ENCODE measurements around the gene GASK1A.

The GASK1A gene

DNA sequence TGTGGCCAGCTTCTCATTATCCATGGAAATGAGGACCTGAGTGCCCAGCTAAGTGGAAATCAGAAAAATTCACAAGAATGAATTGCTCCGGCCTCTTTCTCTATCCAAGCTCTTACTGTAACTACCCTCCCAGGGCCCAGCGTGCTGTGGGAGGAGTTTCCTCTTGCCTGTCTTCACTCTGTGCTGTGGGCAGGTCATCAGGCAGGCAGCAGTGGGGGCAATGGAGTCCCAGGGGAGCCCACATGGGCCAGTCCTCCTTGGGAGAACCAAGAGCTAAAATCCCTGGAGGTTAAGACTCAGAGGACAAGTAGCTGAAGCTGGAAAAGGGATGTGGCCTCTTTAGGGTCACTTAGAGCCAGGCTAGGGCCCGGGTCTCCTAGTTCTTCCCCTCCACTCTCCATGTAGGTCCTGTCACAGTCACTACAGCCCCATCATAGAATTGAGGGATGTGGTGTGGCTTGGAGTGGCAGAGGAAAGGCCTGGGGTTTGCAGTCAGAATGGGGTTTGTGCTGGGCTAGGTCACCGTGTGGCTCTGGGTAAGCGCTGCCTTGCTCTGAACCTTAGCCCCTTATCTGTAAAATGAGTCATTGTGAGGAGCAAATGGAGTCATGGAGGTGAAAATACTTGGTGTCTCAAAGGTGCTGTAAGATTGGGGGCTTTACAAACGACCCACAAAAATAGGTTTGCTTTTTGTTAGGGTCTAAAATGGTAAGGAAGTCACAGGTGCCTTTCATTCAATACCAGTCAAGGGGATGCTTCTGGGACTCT is 3.7 kb downstream of the GASK1A start:
- no peak for DNase-seq (ENCODE audit: low read depth, low spot score)

DNA sequence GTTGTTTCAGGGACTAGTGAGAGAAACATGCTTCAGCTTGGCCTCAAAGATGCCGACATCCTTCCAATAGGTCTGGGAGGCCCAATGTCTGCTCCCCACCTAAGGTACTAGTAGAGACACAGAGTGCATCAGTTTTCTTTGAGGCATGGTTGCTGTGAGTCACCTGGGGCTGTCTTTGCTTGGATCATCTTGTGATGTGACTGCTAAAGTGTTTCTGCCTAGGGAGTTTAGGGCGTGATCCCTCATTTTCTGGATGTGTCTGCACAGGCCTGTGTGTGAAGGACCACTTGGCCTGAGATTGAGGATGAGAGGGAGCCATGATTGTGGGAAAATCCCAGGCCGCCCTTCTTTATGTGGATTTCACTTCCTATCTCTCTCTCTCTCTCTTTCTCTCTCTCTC is 4.8 kb downstream of the GASK1A start:
- DNase-seq (ENCODE audit: low read depth, low spot score) = no peak

DNA sequence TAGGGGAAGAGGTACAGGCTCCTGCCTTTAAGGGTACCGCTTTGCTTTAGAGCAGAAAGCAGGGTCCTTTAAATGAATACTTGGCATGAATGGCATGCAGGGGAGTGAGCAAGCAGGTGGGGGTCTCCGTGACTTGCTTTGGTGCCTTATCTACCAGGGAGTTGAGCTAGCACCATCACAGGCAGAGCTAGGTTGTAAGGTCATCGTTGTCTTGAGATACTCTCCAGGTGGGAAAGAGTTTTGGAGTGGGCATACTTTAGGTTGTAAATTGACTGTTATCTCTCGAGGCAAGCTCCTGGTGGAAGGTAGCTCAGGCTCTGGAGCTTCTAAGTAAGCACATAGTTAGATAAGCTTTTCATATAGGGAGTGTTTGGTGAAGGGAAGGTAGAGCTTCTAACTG is 5.6 kb downstream of the GASK1A start:
- no peak for DNase-seq (ENCODE audit: low read depth, low spot score)

DNA sequence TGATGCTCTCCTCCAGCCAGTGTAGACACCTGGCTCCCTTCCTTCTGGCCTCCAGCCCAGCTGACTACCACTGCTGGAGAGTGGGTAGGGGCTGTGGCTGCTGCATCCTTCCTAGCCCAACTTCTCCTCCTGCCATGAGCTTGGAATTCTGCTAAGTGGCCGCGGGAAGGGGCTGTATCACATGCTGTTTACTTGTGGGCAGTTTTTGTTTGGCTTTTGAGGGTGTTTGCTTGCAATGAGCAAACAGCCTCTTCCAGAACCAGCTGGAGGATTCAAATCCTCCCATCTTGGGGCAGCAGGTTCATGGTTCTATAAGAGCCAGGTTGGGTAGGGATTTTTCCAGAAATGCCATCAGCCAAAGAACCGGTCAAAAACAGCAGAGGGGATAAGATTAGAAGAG is 9.0 kb downstream of the GASK1A start:
- no peak for DNase-seq (ENCODE audit: low read depth, low spot score)

DNA sequence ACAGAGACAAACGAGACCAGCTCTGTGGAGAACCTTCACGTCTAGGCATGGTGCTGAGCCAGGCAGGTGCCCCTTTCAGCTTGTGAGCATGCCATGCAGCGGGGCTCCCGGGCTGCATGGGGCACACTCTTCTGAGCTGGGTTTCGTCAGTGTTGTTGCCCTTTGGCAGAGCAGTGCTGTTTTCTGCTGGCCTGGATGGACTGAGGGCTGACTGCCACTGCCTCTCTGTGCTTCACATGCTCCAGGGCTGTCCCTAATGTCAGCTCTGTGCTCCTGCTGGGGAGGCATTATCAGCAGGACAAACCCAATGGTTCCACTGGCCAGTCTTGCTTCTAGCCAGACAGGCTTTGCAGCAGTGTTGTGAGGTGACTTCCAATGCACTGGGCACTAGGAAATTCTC is 9.5 kb downstream of the GASK1A start:
- DNase-seq (ENCODE audit: low read depth, low spot score) = no peak

DNA sequence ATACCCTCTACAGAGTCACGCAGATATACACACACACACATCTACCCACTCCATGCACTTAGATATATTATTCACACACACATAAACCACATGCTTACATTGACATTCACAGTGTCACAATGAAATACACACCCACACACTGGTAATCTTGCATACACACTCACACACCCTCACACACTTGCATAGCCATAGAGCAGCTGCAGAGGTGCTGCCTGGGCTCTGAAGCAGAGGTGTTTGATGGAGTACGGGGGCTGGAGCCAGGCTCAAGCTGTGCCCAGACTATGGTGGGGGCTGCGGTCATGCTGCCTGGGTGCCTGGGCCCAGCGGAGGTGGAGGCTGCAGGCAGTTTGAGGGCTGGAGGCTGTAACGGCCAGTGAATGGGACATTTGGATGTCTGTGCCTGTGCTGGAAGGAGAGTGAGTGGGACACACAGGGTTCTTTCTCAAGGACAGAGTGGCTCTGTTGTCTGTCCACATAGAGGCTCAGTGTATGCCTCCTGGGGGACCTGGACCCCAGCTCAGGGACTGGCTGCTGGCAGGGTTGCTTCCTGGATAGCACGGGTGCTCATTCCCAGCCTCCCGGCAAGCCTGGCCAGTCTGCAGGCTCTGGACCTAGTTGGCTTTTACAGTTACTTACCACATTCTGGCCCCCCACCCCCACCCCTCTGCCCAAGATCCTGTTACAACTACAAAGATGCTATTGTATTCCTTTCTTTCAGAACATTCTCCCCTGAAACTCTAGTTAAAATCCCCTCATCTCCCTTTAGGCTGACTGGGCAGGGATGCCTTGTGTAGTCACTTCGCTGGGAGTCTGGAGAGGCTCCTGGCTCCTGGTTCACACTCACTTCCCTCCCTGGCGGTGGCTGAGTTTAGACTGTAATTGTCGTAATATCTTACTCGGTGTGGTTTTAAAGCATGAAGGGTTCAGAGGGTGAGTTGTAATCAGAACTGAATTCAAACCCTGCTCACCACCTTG is 12.5 kb downstream of the GASK1A start:
- DNase-seq (ENCODE audit: low read depth, low spot score) = no peak

DNA sequence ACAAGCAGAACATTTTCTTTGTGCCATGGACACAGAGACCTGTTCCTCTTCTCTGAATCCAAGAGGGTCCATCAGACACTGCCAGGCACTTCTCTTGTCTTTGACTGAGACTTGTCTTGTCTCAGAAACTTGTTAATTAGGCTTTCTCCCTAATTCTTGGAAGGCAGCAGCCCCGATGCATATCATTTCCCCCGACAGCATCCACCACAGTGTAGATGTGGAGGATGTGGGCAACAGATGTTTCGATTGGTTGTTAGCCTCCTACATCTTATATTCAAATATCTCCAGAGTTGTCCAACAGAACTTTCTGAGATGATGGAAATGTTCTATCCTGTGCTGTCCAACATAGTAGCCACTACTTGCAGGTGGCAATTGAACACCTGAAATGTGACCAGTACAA is 15.5 kb downstream of the GASK1A start:
- no peak for DNase-seq (ENCODE audit: low read depth, low spot score)

DNA sequence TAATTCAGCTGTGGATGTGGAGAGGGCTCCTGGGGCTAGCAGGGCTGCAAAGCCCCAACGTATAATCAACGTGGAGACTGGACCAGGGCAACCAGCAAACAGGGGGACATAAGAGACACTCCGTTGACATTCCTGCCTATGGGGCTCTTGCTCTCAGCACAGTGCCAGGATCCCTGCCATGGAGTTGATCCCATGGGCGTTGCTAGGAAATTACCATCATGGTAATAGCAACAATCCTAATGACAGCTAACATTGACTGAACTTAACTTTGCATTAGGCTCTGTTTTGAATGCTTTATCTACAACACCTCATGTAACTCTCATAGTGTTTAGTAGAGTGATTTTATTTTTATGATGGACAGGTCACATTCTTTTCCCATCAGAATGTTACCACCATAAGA is 16.9 kb downstream of the GASK1A start:
- DNase-seq (ENCODE audit: low read depth, low spot score) = no peak

DNA sequence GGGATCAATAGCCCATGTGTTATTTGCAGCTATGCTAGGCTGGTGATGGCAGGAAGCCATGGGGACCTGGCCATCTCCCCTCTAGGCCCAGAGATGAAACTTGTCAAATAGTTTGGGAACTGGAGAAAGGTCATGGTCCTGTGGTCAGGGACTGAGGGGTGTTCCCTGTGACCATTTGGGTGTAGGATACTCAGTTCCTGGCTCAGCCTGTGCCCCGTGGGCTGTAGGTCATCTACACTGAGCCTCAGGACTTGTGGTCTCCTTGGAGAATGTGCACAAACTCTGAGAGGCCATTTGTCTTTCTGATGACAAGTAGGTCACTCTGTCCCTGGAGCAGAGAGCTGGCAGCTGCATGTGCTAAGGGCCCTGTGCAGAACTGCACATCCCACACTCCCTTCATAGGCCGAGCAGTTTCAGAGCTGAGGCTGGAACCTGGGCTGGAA is 17.5 kb downstream of the GASK1A start:
- no peak for DNase-seq (ENCODE audit: low read depth, low spot score)

DNA sequence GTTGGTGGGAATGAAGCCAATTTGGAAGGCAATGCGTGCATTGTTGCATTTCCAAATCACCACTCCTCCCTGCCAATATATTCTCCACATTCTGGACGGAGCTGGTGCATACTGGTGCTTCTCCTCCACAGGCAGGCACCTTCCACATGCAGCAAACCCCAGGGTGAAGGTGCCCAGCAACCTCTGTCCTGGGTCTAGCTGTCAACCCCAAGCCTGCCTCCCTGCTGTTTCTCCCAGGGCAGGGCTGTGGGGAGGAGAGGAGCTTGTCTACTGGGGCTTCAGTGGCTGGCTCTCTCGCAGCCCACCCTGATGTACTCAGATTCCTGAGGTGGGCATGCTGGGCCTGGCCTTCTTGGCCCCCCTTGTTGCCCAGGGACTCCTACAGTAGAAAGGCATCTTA is 20.1 kb downstream of the GASK1A start:
- no peak for DNase-seq (ENCODE audit: low read depth, low spot score)

DNA sequence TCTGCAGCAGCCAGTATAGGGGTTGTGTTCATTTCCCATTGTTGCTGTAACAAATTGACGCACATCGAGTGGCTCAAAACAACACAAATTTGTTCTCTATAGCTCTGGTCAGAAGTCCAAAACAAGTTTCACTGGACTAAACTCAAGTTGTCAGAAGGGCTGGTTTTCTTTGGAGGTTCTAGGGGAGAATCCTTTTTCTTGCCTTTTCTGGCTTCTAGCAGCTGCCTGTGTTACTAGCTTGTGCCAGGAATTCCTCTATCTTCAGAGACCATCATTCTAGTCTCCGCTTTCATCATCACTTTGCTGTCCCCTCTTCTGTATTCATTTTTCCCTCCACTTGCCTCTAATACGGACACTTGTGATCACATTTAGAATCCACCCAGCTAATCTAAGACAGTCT is 20.5 kb downstream of the GASK1A start:
- DNase-seq (ENCODE audit: low read depth, low spot score) = no peak

DNA sequence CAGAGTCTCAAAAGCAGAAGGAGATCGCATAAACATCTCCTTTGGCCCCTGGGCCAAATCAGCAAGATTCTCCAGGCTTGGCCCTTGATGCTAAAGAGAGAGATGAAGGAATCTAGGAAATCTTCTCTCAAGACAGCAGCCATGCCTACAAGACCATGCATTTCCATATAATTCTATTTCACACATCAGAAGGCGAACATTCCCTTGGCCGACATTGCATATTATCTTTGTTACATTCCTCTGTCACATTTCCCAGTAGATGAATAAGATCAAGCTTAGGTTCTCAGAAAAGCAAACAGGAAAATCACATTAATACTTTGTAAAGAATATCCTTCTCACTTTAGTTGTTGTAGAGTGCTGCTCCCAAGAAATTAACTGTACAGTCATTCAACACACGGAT is 21.3 kb downstream of the GASK1A start:
- no peak for DNase-seq (ENCODE audit: low read depth, low spot score)

DNA sequence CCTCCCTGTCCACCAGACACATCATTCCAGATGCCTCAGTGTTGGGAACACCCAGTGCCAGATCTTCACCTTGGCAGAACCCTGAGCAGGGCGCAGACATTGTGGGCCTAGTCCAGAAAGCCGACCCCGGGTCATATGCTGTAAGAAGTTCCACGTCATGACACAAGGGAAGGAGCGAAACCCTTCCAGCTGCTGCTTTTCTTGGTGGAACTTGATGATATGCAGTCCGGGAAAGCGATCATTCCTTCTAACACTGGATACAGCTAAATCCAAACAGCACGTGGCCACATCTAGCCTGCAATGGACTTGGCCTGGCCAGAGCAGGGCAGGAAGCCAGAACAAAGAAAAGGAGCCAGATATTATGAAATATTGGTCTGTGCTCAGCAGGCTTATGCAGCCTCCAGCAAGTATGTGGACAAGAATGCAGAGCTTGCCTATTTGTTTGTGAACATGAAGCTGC is 22.0 kb downstream of the GASK1A start:
- DNase-seq (ENCODE audit: low read depth, low spot score) = no peak

DNA sequence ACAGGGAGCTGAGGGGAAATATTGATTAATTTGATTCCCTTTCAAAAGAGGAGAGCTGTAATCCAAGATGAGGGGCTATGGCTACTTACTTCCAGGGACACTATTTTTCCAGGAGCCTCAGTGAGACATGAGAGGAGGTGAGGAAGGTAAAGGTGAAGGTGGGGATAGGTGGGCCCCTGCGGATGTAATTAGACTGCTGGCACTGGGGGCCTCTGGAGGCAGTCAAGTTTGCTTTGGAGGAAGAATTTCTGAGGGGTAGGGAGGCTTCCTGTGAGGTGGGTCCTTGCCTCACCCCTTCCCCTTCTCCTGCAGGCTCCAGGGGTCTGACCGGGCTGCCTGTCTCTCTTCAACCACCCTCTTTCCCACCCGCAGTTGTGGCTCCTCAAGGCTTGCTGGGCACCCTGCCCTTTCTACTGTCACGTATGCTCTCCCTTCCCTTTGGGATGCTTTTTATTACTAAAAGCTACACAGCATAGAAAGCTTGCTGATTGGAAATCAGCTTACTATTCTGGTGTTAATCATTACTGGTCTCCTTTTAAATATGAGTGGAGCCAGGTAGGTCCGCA is 22.5 kb downstream of the GASK1A start:
- DNase-seq (ENCODE audit: low read depth, low spot score) = no peak

DNA sequence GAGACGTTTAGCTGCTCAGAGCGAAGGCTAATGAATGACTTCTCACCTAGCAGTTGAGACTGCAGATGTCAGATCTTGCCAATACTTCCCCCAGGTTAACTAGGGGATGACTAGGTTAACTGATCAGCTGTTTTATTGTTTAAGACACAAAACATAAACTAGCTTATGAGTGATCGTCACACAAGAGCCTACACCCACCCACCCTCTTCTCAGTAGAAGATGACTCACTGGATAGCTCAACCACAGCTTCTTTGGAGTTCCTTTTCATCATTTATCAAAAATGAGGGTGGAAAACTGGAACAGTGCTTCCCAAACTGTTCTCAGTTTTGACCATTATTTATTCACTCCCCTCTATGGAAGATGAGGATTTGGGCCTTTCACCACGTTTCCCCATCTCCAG is 25.2 kb downstream of the GASK1A start:
- DNase-seq (ENCODE audit: low read depth, low spot score) = no peak

DNA sequence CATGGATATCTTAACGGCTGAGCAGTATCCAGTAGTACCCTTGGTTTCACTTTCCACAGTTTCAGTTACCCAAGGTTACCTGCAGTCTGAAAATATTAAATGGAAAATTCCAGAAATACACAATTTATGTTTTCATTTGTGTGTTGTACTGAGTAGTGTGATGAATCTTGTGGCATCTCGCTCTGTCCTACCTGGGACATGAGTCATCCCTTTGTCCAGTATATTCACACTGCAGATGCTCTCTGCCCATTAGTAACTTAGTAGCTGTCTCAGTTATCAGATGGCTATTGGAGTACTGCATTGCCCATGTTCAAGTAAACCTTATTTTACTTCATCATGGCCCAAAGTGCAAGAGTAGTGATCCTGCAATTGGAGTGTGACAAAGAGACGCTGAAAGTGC is 26.1 kb downstream of the GASK1A start:
- DNase-seq (ENCODE audit: low read depth, low spot score) = no peak

DNA sequence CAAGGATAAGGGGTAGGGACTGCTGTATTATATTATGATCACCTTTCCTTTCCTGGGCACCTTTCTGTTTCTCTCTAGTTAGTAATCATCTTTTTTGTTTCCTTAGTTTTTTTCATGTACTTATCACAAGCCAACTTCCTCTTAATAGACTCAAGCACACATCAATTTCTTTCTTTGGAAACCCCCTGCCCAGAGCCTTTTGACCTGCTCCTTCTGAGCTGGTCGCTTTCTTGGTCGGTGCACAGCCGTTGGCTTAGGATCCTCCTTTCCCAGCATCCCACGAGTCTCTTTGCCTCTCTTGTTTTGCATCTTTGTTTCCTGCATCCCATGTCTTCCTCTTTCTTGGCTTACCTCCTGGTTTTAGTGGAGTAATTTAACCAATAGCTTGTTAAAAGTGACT is 26.9 kb downstream of the GASK1A start:
- DNase-seq (ENCODE audit: low read depth, low spot score) = no peak

DNA sequence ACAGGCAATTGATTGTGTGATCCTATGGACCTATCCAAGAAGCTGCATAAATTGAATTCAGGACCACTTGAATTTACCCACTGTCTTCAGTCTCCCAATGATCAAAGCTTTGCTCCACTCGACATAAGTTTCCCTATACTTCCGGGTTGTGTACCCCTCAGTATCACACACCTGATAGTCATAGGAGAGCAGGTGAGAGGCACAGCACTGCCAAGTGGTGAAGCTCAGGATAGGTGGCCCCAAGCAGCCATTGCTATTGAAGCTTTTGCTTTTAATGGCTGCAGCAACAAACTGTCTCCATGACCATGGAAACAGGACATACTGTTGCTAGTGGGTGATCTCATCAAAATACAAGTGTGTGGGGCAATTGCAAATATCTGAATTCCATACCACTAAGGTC is 27.7 kb downstream of the GASK1A start:
- DNase-seq (ENCODE audit: low read depth, low spot score) = no peak

DNA sequence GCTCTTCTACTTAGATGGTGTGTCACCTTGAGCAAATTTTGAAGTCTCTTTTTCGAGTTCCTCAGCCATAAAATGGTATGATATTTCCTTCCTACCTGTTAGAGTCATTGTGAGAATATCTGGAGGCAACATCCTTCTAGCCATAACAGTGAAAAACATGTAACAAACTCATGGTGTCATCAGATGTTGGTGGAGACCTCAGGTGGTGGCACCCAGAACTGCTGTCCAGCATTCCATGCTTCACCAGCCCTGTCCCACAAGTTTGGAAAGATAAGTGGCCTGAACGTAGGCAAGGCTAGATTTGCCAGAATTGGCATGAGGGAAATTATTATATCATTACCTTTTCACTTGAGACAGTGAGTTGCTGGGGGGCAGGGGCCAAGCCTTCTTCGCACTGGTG is 30.4 kb downstream of the GASK1A start:
- DNase-seq (ENCODE audit: low read depth, low spot score) = no peak

DNA sequence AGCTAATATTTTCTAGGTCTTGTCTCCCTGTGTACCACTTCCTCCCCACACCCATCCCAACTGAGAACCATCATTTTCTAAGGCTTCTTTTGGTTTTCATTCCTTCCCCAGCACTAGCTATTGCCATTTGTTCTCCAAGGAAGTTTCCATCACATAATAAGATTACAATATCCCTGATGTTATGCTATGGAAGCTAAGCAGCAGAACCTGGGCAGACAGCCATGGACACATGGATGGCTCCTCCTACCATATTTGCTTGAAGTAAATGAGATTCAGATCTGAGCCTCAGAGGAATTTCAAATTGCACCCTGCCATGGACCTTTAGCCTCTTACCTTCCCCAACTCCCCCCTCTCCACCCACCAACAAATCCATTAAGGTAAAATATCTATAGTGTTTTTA is 31.5 kb downstream of the GASK1A start:
- DNase-seq (ENCODE audit: low read depth, low spot score) = no peak

DNA sequence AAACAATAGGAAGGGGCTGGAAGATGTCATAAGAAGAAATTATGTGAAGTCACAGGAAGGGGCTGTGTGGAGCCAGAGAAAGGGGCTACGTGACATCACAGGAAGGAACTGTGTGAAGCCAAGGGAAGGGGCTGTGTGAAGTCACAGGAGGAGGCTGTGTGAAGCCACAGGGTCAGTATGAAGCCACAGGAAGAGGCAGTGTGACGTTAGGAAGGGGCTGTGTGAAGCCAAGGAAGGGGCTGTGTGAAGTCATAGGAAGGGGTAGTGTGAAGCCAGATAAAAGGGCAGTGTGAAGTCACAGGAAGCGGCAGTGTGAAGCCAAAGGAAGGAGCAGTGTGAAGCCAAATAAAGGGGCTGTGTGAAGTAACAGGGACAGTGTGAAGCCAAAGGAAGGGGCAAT is 32.5 kb downstream of the GASK1A start:
- no peak for DNase-seq (ENCODE audit: low read depth, low spot score)

DNA sequence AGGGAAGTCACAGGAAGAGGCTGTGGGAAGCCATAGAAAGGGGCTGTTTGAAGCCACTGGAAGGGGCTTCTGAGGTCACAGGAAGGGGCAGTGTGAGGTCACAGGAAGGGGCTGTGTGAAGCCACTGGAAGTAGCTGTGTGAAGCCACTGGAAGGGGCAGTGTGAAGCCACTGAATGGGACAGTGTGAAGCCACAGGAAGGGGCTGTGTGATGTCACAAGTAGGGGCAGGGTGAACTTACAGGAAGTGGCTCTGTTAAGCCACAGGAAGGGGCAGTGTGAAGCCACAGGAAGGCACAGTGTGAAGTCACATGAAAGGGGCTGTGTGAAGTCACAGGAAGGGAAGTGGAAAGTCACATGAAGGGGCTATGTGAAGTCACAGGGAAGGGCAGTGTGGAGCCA is 33.1 kb downstream of the GASK1A start:
- no peak for DNase-seq (ENCODE audit: low read depth, low spot score)

Data from ELF-1 (cell line).